Mesenteric fat pad (tissue), 1 donor: ENCODE data around the gene VN1R2. TPM values are rescaled to one million over a fixed set of nuclear protein-coding genes. Genes with fewer than 3 reads are reported as not detected.
"Not testable (repeated sequence)": the region's sequence is repeated elsewhere in the genome, so short reads cannot be mapped to it uniquely, and the experiment has no call there.

ENCODE experiments used
- DNase-seq: peaks from one replicate; pipeline ENCODE4 v3.0.0-alpha.2; 2020; ENCODE audit warnings: low spot score
- long read RNA-seq: library from polyadenylated mRNA; unstranded; transcript quantifications from one replicate; pipeline ENCODE4 v2.0.0, GENCODE V29; 2020
- total RNA-seq: library from RNA; stranded (reverse); fragmentation: NEBNext Ultra II Directional; extraction: Animal tissue kit (Norgen Biotek cat#: 25700); gene quantifications from one replicate; pipeline ENCODE4 v1.2.1, GENCODE V29; 2021
- donor health status: DM: yes; HTN: yes; CAD: no.

VN1R2 gene
- total RNA-seq: not detected
- long read RNA-seq: 0 reads

GRCh38 chr19:53257715-53258342, at the start of gene VN1R2:
Gene VN1R2, plus strand, starts transcription at chr19:53258292. Its CDS starts 84 bp downstream, at chr19:53258376.
- DNase-seq: not testable (repeated sequence)

DNA sequence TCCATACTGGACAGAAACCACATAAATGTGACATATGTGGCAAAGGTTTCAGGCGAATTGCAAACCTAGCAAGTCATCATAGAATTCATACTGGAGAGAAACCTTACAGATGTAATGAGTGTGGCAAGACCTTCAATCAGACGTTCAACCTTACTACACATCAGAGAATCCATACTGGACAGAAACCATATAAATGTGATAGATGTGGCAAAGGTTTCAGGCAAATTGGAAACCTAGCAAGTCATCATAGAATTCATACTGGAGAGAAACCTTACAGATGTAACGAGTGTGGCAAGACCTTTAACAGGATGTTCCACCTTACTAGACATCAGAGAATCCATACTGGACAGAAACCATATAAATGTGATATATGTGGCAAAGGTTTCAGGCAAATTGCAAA, 46.5 kb upstream of the VN1R2 start:
- not testable (repeated sequence) for DNase-seq

GRCh38 chr19:53212703-53213320, 45.3 kb upstream of the VN1R2 start:
- no peak for DNase-seq

GRCh38 chr19:53222716-53223115, 35.4 kb upstream of the VN1R2 start:
- DNase-seq: not testable (repeated sequence)

DNA sequence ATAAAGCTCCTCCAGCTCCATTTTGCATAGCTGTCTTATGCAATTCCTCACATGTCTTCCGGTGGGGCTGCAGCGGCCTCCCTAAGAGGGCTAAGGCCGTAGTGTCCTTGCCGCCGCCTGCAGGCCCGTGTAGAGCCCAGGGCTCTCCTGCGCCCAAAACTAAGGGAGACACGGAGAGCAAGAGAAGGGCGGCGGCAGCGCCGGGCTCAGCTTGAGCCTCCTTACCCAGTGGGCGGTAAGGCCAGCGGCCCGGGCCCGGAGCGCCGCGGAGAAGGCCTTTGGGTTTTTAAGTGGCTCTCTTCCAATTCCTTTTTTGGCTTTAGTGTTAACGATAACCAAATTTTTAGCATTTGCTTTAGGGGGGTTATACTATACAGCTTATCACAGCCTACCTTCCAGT, 33.5 kb upstream of the VN1R2 start:
- DNase-seq: no peak

- DNase-seq: no peak
These were observed 20.8 kb upstream of the VN1R2 start for GRCh38 chr19:53237114-53237777.

- DNase-seq: no peak
These were observed 11.6 kb upstream of the VN1R2 start for GRCh38 chr19:53246498-53246897.

DNA sequence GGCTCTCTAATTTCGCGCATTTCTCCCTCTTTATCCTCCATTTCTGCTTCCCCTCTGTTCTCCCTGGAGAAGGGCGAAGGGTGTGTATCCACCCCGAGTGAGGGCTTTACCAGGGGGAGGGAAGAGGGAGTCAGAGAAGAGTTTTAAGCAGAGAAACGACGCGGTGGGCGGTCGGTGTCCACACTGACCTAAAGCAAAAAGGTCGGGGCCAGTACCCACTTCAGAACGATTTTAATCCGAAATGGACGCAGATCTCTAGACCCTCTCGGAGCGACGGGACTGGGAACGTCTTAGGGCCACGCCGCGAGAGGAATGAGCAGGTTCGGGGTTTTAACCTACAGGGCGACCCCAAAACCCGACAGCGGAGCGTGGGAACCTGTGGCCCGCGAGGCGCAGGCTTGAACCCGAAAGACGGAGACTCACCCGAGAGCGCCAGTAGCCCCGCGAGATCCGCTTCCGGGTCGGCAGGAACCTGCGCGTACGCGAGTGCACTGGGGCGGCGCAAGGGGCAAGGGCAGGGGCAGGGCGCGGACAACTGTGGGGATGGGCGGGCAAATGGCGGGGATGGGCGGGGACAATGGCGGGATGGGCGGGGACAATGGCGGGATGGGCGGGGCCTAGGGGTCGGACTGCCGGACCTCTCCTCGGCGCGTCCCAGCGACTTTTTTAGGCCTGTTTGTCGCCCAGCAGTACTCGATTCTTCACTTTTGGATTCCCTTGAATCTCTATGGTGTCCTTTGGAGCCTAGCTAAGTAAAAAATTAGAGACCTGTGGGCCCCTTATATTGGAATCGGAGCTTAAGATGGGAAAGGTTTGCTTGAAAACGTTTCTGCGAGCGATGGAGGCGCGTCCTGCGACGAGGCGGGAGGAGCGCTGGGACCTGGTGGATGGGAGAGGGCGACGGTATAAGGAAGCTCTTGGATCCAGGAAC, 3.4 kb upstream of the VN1R2 start, which contains the start of gene ZNF677:
ZNF677 (minus strand) TSS at position 463 of the 931 bp plus-strand sequence. CDS start 3,323 bp downstream, outside the sequence.
- peak; percentile 96 for DNase-seq

DNA sequence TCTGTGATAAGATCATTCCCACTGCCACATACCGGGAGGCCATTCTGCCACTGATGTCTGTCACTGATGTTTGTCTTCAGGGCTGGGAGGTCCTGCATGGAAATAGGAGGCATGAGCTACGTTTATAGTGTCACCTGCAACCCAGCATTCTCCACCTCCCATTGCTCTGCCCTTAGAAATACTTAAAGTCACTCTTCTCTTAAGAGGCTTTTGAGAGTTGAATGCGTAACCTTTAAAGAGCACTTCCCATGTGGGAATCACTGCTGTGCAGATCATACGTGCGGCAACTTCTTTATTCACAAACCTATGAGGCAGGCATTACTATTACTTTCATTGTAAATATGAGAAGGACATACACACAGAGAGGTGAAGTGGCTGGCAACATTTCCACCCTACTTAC, 9.5 kb downstream of the VN1R2 start, which contains the start of gene VN1R4:
VN1R4 (minus strand) TSS at position 101 of the 400 bp plus-strand sequence; CDS start at position 43, 58 bp downstream.
- not testable (repeated sequence) for DNase-seq

DNA sequence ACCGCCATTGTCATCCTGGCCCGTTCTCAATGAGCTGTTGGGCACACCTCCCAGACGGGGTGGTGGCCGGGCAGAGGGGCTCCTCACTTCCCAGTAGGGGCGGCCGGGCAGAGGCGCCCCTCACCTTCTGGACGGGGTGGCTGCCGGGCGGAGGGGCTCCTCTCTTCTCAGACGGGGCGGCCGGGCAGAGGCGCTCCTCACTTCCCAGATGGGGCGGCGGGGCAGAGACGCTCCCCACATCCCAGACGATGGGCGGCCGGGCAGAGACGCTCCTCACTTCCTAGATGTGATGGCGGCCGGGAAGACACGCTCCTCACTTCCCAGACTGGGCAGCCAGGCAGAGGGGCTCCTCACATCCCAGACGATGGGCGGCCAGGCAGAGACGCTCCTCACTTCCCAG, 11.8 kb downstream of the VN1R2 start:
- DNase-seq: not testable (repeated sequence)

GRCh38 chr19:53272044-53272443, 14.0 kb downstream of the VN1R2 start:
- no peak for DNase-seq

GRCh38 chr19:53275480-53275879, 17.4 kb downstream of the VN1R2 start:
- no peak for DNase-seq

GRCh38 chr19:53281947-53282346, 23.9 kb downstream of the VN1R2 start:
- DNase-seq: not testable (repeated sequence)

DNA sequence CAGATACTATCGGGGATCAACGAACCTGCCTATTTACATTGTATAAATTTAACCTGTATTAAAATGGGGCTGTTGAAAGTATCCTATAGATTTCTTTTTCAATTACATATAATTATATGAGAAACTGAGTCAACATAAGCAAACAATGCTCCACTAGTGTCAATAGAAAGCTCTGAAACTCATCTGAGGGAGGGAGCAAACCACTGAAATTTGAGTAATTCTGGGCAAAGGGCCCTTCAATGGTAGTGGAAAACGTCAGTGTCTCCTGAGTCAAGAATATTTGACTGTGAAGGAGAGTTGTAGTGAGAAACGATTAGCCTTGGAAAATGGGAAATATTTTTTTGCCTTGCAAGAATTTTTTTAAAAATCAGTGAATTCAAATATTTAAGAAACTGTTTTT, 27.0 kb downstream of the VN1R2 start:
- DNase-seq: no peak

GRCh38 chr19:53290758-53291549, 32.9 kb downstream of the VN1R2 start:
- no peak for DNase-seq

GRCh38 chr19:53294786-53295441, 36.8 kb downstream of the VN1R2 start:
- DNase-seq: no peak

- DNase-seq: not testable (repeated sequence)
These were observed 43.2 kb downstream of the VN1R2 start for GRCh38 chr19:53301341-53301740.

DNA sequence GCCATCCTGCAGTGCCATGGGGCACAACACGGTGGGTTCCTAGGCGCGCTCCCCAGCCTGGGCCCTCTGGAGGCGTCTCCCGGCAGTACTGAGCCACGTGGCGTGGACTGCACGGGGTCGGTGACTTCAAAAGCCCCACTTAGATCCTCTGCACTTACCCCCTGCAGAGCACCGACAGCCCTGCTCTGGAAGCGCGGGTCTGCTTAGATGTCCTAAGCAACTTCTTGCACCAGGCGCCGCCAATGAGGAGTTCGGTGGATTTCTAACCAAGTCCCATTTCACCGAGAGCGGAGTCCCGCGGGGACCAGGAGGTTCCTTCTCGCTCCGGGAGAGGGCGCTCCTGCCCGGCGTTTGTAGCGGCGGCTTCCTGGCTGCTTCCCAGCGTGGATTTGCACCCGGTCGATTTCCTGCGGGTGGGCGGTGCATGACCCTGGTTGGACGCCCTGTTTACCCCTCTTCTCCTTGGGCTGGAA, 50.3 kb downstream of the VN1R2 start:
- DNase-seq: no peak
